CD1c-positive myeloid dendritic cell (primary cell): ENCODE measurements around the gene SUMO2.

ENCODE experiments used
- DNase-seq: peaks from one replicate; pipeline ENCODE4 v3.0.0-alpha.2; 2016; ENCODE audit errors: extremely low spot score

Gene SUMO2

DNA sequence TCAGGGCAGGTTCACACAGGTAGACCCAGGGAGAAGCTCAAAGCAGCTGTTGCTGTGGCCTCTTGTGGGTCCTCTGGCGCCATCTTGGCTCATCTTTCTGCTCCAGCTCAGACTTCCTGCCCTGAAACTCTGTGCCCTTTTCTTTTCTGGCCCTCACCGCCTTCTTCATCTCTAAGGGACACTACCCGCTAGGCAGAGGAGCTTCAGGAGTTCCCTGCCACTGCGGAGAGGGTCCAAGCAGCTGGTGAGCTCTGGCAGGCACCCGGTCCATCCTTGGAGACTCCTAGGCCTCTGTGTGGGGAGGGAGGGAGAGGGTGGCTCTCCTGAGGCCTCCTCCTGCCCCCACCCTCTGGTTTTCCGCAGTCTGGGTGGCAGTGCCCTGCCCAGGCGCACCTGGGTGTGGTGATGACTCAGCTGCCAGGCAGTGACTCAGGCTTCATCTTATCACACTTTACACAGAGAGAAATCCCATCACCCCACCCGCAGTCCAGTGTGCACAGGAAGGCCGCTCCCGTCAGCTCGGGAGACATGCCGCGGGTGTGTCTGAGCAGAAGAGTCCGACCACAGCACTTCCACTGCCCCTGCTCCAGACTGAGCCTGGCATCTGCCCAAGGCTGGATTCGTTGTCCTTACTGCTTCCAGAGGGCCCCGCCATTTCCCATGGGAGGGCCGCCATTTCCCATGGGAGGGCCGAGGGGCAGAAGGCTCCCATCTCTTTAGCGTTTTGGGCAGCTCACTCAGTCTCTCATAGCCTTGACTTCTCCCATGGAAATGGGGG is 58.5 kb downstream of the SUMO2 start:
- DNase-seq = peak; percentile 7

GRCh38 chr17:75118307-75118706 is 64.5 kb downstream of the SUMO2 start:
- DNase-seq = no peak

DNA sequence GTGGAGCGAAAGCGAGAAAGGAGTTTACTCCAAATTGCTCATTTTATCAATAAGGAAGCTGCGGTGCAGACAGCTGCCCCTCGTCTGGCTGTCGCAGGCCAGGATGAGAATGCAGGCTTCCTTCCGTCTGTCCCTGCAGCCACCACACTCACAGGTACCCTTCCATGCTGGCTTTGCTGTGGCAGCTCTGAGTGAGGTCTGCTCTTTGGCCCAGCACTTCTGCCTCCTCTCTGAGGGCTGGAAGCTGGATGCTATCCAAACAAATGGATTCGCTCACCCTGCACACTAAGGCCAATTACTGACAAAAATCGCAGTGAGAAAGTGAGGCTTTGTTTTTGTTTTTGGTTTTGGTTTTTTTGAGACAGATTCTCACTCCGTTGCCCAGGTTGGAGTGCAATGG is 66.0 kb downstream of the SUMO2 start:
- DNase-seq = no peak
